Neuronal stem cell (in vitro differentiated cells): ENCODE measurements around the gene DCLK2.

Source experiments
- DNase-seq: peaks from one replicate; pipeline ENCODE4 v3.0.0-alpha.2; 2013; ENCODE audit warnings: low spot score
- H2AFZ ChIP-seq: one replicate; pipeline ENCODE4 v1.6.1; 2013; ENCODE audit warnings: mild to moderate bottlenecking, low read length, inconsistent platforms
- H2AK5ac ChIP-seq: 2 replicates; pipeline ENCODE4 v1.6.1; 2013; ENCODE audit warnings: low read depth, mild to moderate bottlenecking, inconsistent platforms, low read length, moderate library complexity, mixed read lengths
- H2BK120ac ChIP-seq: 2 replicates; pipeline ENCODE4 v1.6.1; 2013; ENCODE audit warnings: low read depth, mild to moderate bottlenecking, inconsistent platforms, low read length, moderate library complexity, mixed read lengths
- H2BK12ac ChIP-seq: one replicate; pipeline ENCODE4 v1.6.1; 2013; ENCODE audit warnings: low read length, inconsistent platforms
- H2BK15ac ChIP-seq: 2 replicates; pipeline ENCODE4 v1.6.1; 2013; ENCODE audit warnings: mild to moderate bottlenecking, low read length, inconsistent platforms, mixed read lengths
- H2BK5ac ChIP-seq: one replicate; pipeline ENCODE4 v1.6.1; 2013; ENCODE audit warnings: inconsistent platforms, mild to moderate bottlenecking, low read length, moderate library complexity
- H3K14ac ChIP-seq: one replicate; pipeline ENCODE4 v1.6.1; 2013; ENCODE audit warnings: low read length, inconsistent platforms
- H3K18ac ChIP-seq: 2 replicates; pipeline ENCODE4 v1.6.1; 2013; ENCODE audit warnings: low read length, inconsistent platforms
- H3K23ac ChIP-seq: 2 replicates; pipeline ENCODE4 v1.6.1; 2013; ENCODE audit warnings: low read depth, mild to moderate bottlenecking, mixed read lengths, low read length, inconsistent platforms; ENCODE audit not compliant: poor library complexity
- H3K27ac ChIP-seq: replicated peaks from 3 replicates; pipeline ENCODE4 v1.5.1; 2013; ENCODE audit warnings: low read length, inconsistent platforms
- H3K27me3 ChIP-seq, 3 experiments: 2 replicates each; pipeline ENCODE4 v1.6.1; 2013; ENCODE audit warnings: low read length in 3 of 3, mild to moderate bottlenecking in 2 of 3, inconsistent platforms in 1 of 3, low read depth in 1 of 3, mixed read lengths in 1 of 3, moderate library complexity in 1 of 3; ENCODE audit not compliant: control insufficient read depth in 3 of 3, insufficient read depth in 3 of 3
- H3K36me3 ChIP-seq, 2 donors: replicated peaks in 1 of 2; 2 replicates each; pipeline ENCODE4 v1.6.1; 2013; ENCODE audit warnings: low read length in 2 of 2; ENCODE audit not compliant: control insufficient read depth in 2 of 2, insufficient read depth in 2 of 2
- H3K4ac ChIP-seq: 2 replicates; pipeline ENCODE4 v1.6.1; 2013; ENCODE audit warnings: inconsistent platforms, mild to moderate bottlenecking, low read length, moderate library complexity
- H3K4me1 ChIP-seq, 2 donors: 1 replicate in 1 of 2; 2 replicates in 1 of 2; pipeline ENCODE4 v1.6.1; 2013; ENCODE audit warnings: low read length in 2 of 2, low read depth in 1 of 2; ENCODE audit not compliant: control insufficient read depth in 2 of 2, insufficient read depth in 1 of 2
- H3K4me2 ChIP-seq: one replicate; pipeline ENCODE4 v1.6.1; 2013; ENCODE audit warnings: mild to moderate bottlenecking, low read length, inconsistent platforms; ENCODE audit not compliant: insufficient read depth, poor library complexity, severe bottlenecking
- H3K4me3 ChIP-seq, 2 donors: 2 replicates each; pipeline ENCODE4 v1.5.1; 2013; ENCODE audit warnings: low read length in 2 of 2, mild to moderate bottlenecking in 2 of 2, inconsistent platforms in 1 of 2, moderate library complexity in 1 of 2
- H3K79me1 ChIP-seq: one replicate; pipeline ENCODE4 v1.6.1; 2013; ENCODE audit warnings: low read depth, mild to moderate bottlenecking, inconsistent platforms, low read length, moderate library complexity
- H3K9ac ChIP-seq: one replicate; pipeline ENCODE4 v1.6.1; 2013; ENCODE audit warnings: mild to moderate bottlenecking, low read depth, low read length, inconsistent platforms; ENCODE audit not compliant: poor library complexity
- H3K9me3 ChIP-seq, 2 donors: replicated peaks in 1 of 2; 2 replicates each; pipeline versions ENCODE3 to v1.6.1; 2013; ENCODE audit warnings: low read length in 2 of 2, mild to moderate bottlenecking in 2 of 2, inconsistent platforms in 1 of 2, low read depth in 1 of 2, mixed read lengths in 1 of 2, moderate library complexity in 1 of 2; ENCODE audit not compliant: control insufficient read depth in 2 of 2, insufficient read depth in 1 of 2
- H4K8ac ChIP-seq: one replicate; pipeline ENCODE4 v1.6.1; 2013; ENCODE audit warnings: low read depth, mild to moderate bottlenecking, inconsistent platforms, low read length, moderate library complexity
- H4K91ac ChIP-seq: one replicate; pipeline ENCODE4 v1.6.1; 2013; ENCODE audit warnings: low read length, low read depth, mild to moderate bottlenecking, inconsistent platforms; ENCODE audit not compliant: poor library complexity
- WGBS, 2 donors: extraction: QIAGEN DNeasy Blood & Tissue Kit; methylation state at CpG; one replicate each; pipeline ENCODE4 v1.1.7; 2013; ENCODE audit warnings: missing lambda C conversion rate in 2 of 2, mixed read lengths in 1 of 2; ENCODE audit not compliant: insufficient read length in 2 of 2, insufficient replicate concordance in 1 of 2; ENCODE audit errors: extremely low coverage in 2 of 2; 5-methylcytosine and 5-hydroxymethylcytosine counted together

Gene DCLK2

GRCh38 chr4:150207871-150208270, 129.6 kb downstream of the DCLK2 start:
- no CpG with 5 or more reads among the region's 2 CpGs for WGBS, 2 donors

GRCh38 chr4:150209140-150209829, 131.0 kb downstream of the DCLK2 start:
- no peak overlapping the region for H2AFZ ChIP-seq
- no peak overlapping the region for H3K23ac ChIP-seq
- no peaks in the 10 kb centered on the region for H3K27me3 ChIP-seq
- no peak overlapping the region for H4K8ac ChIP-seq
- H2BK15ac ChIP-seq = no peak overlapping the region
- no peak overlapping the region for H3K9ac ChIP-seq
- H2BK5ac ChIP-seq = no peak overlapping the region
- no peak overlapping the region for H3K14ac ChIP-seq
- H3K79me1 ChIP-seq = no peaks in the 10 kb centered on the region
- no peaks in the 10 kb centered on the region for H3K9me3 ChIP-seq
- WGBS, 2 donors = no CpG with 5 or more reads among the region's 6 CpGs
- peaks cover 0 to 2% of the 10 kb centered on the region in 2 donors for H3K4me1 ChIP-seq
- DNase-seq = peak; percentile 14
- no peak overlapping the region for H3K27ac ChIP-seq
- no peak overlapping the region for H3K4ac ChIP-seq
- peaks cover 0 to 11% of the 10 kb centered on the region in 2 donors for H3K36me3 ChIP-seq
- H4K91ac ChIP-seq = no peak overlapping the region
- no peak overlapping the region for H2BK120ac ChIP-seq
- no peak overlapping the region for H3K4me2 ChIP-seq
- no peak overlapping the region for H2BK12ac ChIP-seq
- no peak overlapping the region for H3K4me3 ChIP-seq
- no peak overlapping the region for H3K18ac ChIP-seq
- H2AK5ac ChIP-seq = no peak overlapping the region

More at GRCh38 chr4:150207871-150208270, 129.6 kb downstream of the DCLK2 start:
- no peak overlapping the region for H2BK120ac ChIP-seq
- H3K27ac ChIP-seq = no peak overlapping the region
- no peak overlapping the region for H3K4me3 ChIP-seq
- H3K14ac ChIP-seq = no peak overlapping the region
- no peak overlapping the region for H3K23ac ChIP-seq
- H3K4ac ChIP-seq = no peak overlapping the region
- H2BK15ac ChIP-seq = no peak overlapping the region
- H2BK12ac ChIP-seq = no peak overlapping the region
- H3K9me3 ChIP-seq = no peaks in the 10 kb centered on the region
- H3K4me2 ChIP-seq = no peak overlapping the region
- H4K91ac ChIP-seq = no peak overlapping the region
- DNase-seq = no peak
- H3K27me3 ChIP-seq = no peaks in the 10 kb centered on the region
- peaks cover 0 to 2% of the 10 kb centered on the region in 2 donors for H3K4me1 ChIP-seq
- H3K18ac ChIP-seq = no peak overlapping the region
- peaks cover 0 to 11% of the 10 kb centered on the region in 2 donors for H3K36me3 ChIP-seq
- no peak overlapping the region for H2AK5ac ChIP-seq
- no peak overlapping the region for H2AFZ ChIP-seq
- H3K79me1 ChIP-seq = no peaks in the 10 kb centered on the region
- no peak overlapping the region for H4K8ac ChIP-seq
- no peak overlapping the region for H2BK5ac ChIP-seq
- no peak overlapping the region for H3K9ac ChIP-seq

- Histone ChIP-seq H2BK12ac (no peak overlapping the region), H2AK5ac (no peak overlapping the region), H3K14ac (no peak overlapping the region)
These were observed 132.8 kb downstream of the DCLK2 start for GRCh38 chr4:150211016-150211415.

GRCh38 chr4:150211799-150212445, 133.7 kb downstream of the DCLK2 start:
- no peak overlapping the region for H3K4ac ChIP-seq
- H2BK120ac ChIP-seq = no peak overlapping the region
- no peak for DNase-seq
- H3K9me3 ChIP-seq = no peaks in the 10 kb centered on the region
- H3K4me1 ChIP-seq = peaks cover 6 to 7% of the 10 kb centered on the region in 2 donors
- no peak overlapping the region for H2BK15ac ChIP-seq
- no peak overlapping the region for H3K23ac ChIP-seq
- no peak overlapping the region for H3K18ac ChIP-seq
- no peak overlapping the region for H3K14ac ChIP-seq
- WGBS, 2 donors = no CpG with 5 or more reads among the region's 4 CpGs
- no peak overlapping the region for H2AK5ac ChIP-seq
- no peak overlapping the region for H3K27ac ChIP-seq
- no peak overlapping the region for H3K4me3 ChIP-seq
- no peak overlapping the region for H2BK5ac ChIP-seq
- H3K27me3 ChIP-seq = no peaks in the 10 kb centered on the region
- no peak overlapping the region for H4K8ac ChIP-seq
- no peaks in the 10 kb centered on the region for H3K79me1 ChIP-seq
- H2AFZ ChIP-seq = no peak overlapping the region
- H2BK12ac ChIP-seq = no peak overlapping the region
- H3K4me2 ChIP-seq = no peak overlapping the region
- H3K36me3 ChIP-seq = peaks cover 0 to 6% of the 10 kb centered on the region in 2 donors
- H3K9ac ChIP-seq = no peak overlapping the region
- no peak overlapping the region for H4K91ac ChIP-seq

More at GRCh38 chr4:150211016-150211415, 132.8 kb downstream of the DCLK2 start:
- no peaks in the 10 kb centered on the region for H3K79me1 ChIP-seq
- H3K27me3 ChIP-seq = no peaks in the 10 kb centered on the region
- H3K18ac ChIP-seq = no peak overlapping the region
- H3K4me3 ChIP-seq = no peak overlapping the region
- no peak overlapping the region for H3K4me2 ChIP-seq
- H2AFZ ChIP-seq = no peak overlapping the region
- no CpG with 5 or more reads among the region's 6 CpGs for WGBS, 2 donors
- no peak overlapping the region for H3K4ac ChIP-seq
- no peak overlapping the region for H4K91ac ChIP-seq
- H3K36me3 ChIP-seq = peaks cover 0 to 6% of the 10 kb centered on the region in 2 donors
- DNase-seq = no peak
- no peak overlapping the region for H2BK15ac ChIP-seq
- no peak overlapping the region for H4K8ac ChIP-seq
- no peak overlapping the region for H2BK5ac ChIP-seq
- H2BK120ac ChIP-seq = no peak overlapping the region
- peaks cover 2% of the 10 kb centered on the region in 2 donors for H3K4me1 ChIP-seq
- no peak overlapping the region for H3K27ac ChIP-seq
- no peaks in the 10 kb centered on the region for H3K9me3 ChIP-seq
- H3K9ac ChIP-seq = no peak overlapping the region
- H3K23ac ChIP-seq = no peak overlapping the region
